ENCODE data around the gene C2CD4C. TPM values are rescaled to one million over a fixed set of nuclear protein-coding genes. Genes with fewer than 3 reads are reported as not detected.
"Not testable (repeated sequence)": the region's sequence is repeated elsewhere in the genome, so short reads cannot be mapped to it uniquely, and the experiment has no call there.

Gene C2CD4C
- 0.49 TPM for total RNA-seq

GRCh38 chr19:408902-409515 is at the start of gene C2CD4C:
Gene C2CD4C (minus strand): TSS chr19:409147. CDS start chr19:408361, 786 bp downstream.
- no peak for DNase-seq

GRCh38 chr19:458091-459042 is 49.4 kb upstream of the C2CD4C start:
- no peak for DNase-seq

- no peak for DNase-seq
These were observed 48.7 kb upstream of the C2CD4C start for GRCh38 chr19:457636-458035.

- DNase-seq = no peak
These were observed 47.7 kb upstream of the C2CD4C start for GRCh38 chr19:456547-457110.

GRCh38 chr19:455851-456546 is 47.1 kb upstream of the C2CD4C start:
- DNase-seq = no peak

GRCh38 chr19:455031-455705 is 46.2 kb upstream of the C2CD4C start:
- DNase-seq = no peak

- DNase-seq = no peak
These were observed 44.7 kb upstream of the C2CD4C start for GRCh38 chr19:453606-454005.

- no peak for DNase-seq
These were observed 43.9 kb upstream of the C2CD4C start for GRCh38 chr19:452829-453228.

- not testable (repeated sequence) for DNase-seq
These were observed 42.0 kb upstream of the C2CD4C start for GRCh38 chr19:450912-451481.

- no peak for DNase-seq
These were observed 41.0 kb upstream of the C2CD4C start for GRCh38 chr19:449916-450315.

GRCh38 chr19:447816-448560 is 39.0 kb upstream of the C2CD4C start:
- no peak for DNase-seq

- DNase-seq = no peak
These were observed 38.1 kb upstream of the C2CD4C start for GRCh38 chr19:447064-447426.

GRCh38 chr19:444677-445210 is 35.8 kb upstream of the C2CD4C start:
- no peak for DNase-seq

GRCh38 chr19:443005-443404 is 34.1 kb upstream of the C2CD4C start:
- DNase-seq = no peak

GRCh38 chr19:442085-442484 is 33.1 kb upstream of the C2CD4C start:
- DNase-seq = no peak

- no peak for DNase-seq
These were observed 32.4 kb upstream of the C2CD4C start for GRCh38 chr19:441213-441836.

- no peak for DNase-seq
These were observed 31.7 kb upstream of the C2CD4C start for GRCh38 chr19:440391-441212.

GRCh38 chr19:439167-439900 is 30.4 kb upstream of the C2CD4C start:
- no peak for DNase-seq
